GM19035 (cell line): ENCODE data around the gene KIRREL2.

Experiments
- ATAC-seq: cut with Tn5 transposase; IDR thresholded peaks from one replicate; pipeline ENCODE4 v1.9.1; 2021; ENCODE audit not compliant: unreplicated experiment

Gene KIRREL2

DNA sequence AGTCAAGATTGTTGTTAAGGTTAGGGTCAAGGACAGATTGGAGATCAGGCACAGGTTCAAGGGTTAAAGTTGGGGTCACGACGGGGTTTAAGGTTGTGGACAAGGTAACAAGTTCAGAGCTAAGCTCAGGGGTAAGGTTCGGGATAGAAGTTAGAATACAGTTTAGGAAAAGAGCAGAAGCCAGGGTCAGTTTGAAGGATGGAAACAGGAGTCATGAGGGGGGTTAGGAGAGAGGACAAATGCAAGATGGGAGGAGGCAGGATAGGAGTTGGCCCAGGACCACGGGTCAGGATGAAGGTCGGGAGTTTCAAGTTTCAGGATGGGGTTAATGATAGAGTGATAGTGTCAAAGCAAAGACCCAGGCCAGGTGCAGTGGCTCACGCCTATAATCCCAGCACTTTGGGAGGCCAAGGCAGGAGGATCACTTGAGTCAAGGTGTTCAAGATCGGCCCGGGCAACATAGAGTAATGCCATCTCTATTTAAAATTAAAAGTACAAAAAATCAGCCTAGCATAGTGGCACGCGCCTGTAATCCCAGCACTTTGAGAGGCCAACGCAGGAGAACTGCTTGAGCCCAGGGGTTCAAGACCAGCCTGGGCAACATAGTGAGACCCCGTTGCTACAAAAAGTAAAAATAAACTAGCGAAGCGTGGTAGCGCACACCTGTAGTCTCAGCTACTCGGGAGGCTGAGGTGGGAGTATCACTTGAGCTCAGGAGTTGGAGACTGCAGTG lies 12.1 kb upstream of the KIRREL2 start:
- no peak for ATAC-seq

DNA sequence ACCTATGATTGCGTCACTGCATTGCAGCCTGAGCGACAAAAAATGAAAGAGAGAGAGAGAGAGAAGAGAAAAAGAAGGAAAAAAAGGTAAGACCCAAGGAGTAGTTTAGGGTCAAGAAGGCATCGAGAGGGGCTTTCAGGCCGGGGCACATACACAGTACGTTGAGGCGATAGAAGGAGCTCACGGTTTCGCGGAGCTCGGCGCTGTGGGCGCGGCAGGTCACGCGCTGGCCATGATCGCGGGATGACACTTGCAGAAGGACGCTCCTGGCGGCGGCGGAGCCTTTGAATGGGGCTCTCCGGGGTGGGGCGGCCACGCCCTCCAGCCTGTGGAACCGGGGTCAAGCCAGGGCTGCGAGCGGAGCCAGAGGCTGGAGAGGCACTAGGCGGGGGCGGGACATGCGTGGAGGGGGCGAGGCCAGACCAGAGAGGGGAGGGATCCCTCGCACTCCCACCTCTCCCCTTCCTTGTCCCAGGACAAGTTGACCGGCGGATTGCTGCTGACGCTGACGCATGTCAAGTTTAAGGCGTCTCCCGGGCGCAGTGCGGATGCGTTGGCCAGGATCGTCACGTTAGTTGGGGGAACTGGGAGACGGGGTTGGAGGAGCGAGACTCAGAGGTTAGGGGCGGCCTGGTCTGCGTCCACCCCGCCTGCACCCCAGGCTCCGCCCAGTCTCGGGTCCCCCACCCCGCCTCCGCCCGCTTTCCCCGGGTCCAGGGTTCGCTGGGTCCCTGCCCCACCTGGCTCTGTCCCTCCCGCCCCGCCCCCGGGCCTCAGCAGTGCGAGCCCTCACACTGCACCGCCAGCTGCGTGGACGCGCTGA lies 11.3 kb upstream of the KIRREL2 start:
- ATAC-seq, result no peak

GRCh38 chr19:35846038-35846668 lies 10.6 kb upstream of the KIRREL2 start:
- ATAC-seq, result no peak

DNA sequence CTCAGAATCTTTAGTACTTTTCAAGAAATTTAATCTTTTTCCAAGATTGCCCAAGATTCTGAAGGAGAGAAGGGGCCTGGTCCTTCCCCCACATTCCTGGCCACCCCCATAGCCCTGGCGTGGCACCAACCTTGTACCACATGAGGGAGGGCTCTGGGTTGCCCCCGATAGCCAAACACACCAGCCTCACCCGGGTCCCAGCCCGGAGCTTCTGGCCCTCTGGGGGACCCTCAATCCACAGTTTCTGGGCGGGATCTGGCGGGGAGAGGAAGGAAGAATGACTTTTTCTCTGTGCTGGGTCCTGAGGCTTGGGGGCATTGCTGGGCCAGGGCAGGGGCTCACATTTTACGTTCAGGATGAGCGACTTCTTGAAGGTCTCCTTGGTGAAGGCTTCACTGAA lies 8.8 kb upstream of the KIRREL2 start:
- no peak for ATAC-seq

GRCh38 chr19:35848486-35848885 lies 8.2 kb upstream of the KIRREL2 start:
- ATAC-seq, result no peak

DNA sequence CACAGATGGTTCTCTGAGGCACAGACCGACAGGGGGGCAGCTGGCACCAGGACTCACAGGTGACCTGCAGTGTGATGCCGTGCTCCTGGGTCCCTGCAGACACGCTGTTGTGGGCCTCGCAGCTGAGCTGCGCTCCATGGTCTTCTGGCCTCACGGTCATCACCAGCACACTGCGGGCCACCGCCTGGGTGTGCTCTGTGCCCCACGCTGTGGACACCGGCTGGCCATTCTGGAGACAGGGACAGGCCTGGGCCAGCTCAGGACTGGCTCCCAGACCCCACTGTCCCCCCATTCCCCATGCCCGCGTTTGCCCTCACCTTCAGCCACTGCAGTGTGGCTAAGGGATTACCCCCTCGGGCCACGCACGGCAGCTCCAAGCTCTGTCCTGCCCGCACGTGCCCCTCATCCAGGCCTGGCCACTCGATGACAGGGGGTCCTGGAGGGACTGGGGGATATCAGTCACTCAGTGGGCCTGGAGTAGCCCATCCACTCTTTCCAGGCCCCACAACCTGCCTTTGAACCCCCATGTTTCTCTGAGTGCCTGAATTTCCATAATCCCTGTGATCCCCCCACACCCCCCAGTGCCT lies 7.7 kb upstream of the KIRREL2 start:
- ATAC-seq, result no peak

- ATAC-seq, result no peak
Measured at GRCh38 chr19:35851213-35852028, 5.3 kb upstream of the KIRREL2 start.

DNA sequence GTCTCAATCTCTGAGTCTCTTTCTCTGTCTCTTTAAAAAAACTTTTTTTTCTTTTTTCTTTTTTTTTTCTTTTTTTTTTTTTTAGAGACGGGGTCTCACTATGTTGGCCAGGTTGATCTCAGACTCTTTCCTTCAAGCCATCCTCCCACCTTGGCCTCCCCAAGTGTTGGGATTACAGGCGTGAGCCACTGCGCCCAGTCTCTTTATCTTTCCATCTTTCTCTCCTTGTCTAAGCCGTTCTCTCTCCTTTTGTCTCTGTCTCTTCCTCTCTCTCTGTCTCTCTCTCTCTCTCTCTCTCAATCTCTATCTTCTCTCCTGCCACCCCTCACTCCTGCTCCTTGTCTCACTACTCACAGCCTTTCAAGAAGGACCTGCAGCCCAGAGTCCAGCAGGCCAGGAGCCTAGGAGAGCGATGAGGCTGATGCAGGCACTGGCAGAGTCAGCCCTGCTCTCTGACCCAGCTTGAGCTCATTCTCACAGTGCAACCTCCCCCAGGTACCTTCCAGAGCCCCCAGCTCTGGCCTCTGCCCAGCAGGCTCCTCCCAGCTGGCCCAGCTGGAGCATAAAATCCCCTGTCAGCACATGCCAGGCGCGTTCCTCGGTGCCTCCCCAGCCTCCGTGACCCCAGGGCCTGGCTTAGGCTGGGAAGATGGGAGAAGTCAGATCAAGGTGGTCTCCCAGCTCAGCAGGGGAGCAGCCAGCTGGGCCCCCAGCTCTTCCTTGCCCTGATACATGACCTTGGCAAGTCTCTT lies 4.5 kb upstream of the KIRREL2 start, which contains the start of gene NPHS1:
TSS of gene NPHS1 (minus strand) at position 476 of the 752 bp plus-strand sequence. CDS start 667 bp downstream, outside the sequence.
- no peak for ATAC-seq

- ATAC-seq, result no peak
Measured at GRCh38 chr19:35853038-35853756, 3.5 kb upstream of the KIRREL2 start.

GRCh38 chr19:35858311-35858710 lies 1.6 kb downstream of the KIRREL2 start:
- ATAC-seq, result no peak

DNA sequence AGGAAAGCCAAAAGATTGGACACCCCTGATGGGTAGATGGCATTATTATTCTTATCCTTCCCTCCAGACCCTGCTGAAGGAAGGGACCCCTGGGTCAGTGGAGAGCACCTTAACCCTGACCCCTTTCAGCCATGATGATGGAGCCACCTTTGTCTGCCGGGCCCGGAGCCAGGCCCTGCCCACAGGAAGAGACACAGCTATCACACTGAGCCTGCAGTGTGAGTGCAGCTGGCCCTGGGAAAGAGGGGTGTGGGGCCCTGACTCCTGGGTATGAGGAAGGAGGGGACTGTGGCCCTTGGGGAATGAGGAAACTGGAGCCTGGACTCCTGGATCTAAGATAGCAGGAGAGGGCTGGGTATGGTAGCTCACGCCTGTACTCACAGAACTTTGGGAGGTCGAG lies 2.7 kb downstream of the KIRREL2 start:
- ATAC-seq, result no peak

DNA sequence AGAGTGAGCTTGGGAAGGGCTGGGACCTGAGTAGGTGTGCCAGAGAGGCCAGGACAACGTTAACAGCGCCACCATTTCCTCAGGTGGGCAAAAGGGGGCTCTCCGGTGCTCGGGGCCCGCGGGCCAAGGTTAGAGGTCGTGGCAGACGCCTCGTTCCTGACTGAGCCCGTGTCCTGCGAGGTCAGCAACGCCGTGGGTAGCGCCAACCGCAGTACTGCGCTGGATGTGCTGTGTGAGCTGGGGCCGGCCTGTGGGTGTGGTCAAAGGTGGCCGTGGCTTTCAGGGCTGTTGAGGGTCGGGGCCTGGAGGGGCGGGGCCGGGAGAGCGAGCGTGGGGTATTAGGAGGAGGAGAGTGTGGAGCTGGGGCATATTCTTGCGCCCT lies 3.7 kb downstream of the KIRREL2 start:
- ATAC-seq, result no peak

DNA sequence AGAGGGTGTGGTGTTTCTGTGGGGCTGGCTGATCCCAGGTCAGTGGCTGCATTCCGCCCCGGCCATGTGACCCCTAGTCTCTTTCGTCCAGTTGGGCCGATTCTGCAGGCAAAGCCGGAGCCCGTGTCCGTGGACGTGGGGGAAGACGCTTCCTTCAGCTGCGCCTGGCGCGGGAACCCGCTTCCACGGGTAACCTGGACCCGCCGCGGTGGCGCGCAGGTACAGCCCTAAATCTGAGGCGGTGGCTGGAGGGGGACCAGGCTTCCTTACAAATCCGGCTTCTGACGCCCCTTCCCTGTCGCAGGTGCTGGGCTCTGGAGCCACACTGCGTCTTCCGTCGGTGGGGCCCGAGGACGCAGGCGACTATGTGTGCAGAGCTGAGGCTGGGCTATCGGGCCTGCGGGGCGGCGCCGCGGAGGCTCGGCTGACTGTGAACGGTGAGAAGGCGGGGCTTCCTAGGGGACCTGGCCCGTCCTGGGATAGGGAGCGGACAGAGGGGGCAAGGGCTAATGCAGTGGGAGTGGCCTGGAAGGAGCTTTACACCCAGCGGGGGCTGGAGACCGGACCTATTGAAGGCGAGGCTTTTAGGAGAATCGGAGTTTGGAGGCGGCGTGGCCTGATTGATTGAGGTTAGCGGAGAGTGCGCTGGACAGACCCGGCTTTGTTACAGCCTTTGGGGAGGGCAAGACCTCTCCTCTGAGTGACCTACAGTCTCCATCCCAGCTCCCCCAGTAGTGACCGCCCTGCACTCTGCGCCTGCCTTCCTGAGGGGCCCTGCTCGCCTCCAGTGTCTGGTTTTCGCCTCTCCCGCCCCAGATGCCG lies 4.3 kb downstream of the KIRREL2 start:
- no peak for ATAC-seq

GRCh38 chr19:35861640-35862160 lies 5.0 kb downstream of the KIRREL2 start:
- ATAC-seq, result no peak

GRCh38 chr19:35862528-35862927 lies 5.8 kb downstream of the KIRREL2 start:
- no peak for ATAC-seq

- ATAC-seq, result no peak
Measured at GRCh38 chr19:35863018-35863417, 6.3 kb downstream of the KIRREL2 start.

DNA sequence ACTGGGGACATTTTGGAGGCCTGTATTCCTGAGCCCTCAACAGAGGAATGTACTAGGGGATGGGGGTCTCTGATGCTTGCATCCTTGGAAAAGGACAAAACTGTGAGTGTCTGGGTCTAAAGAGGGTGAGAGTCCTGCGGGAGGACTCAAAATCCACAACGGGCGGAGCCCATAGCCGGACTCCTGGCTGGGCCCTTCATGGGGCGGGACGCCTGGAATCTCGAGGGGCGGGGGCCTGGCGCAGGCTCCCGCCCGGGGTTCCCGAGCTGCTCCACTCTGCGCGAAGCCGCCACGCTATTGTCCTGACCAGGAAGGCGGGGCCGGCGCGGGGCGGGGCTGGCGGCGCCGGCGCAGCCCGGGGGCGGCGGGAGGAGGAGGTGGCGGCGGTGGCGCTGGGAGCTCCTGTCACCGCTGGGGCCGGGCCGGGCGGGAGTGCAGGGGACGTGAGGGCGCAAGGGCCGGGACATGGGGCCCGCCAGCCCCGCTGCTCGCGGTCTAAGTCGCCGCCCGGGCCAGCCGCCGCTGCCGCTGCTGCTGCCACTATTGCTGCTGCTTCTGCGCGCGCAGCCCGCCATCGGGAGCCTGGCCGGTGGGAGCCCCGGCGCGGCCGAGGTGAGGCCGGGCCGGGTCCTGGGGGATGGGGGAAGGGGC lies 11.6 kb downstream of the KIRREL2 start, which contains the start of gene APLP1:
TSS of gene APLP1 (plus strand) at position 403 of the 651 bp plus-strand sequence. CDS start at position 466, 63 bp downstream.
- no peak for ATAC-seq
